NCI-H82 (cell line): ENCODE results near the gene DDN.

Experiments
- DNase-seq: peaks from one replicate; lab custom pipeline; 2025; lab: John Stamatoyannopoulos, UW

Gene DDN

DNA sequence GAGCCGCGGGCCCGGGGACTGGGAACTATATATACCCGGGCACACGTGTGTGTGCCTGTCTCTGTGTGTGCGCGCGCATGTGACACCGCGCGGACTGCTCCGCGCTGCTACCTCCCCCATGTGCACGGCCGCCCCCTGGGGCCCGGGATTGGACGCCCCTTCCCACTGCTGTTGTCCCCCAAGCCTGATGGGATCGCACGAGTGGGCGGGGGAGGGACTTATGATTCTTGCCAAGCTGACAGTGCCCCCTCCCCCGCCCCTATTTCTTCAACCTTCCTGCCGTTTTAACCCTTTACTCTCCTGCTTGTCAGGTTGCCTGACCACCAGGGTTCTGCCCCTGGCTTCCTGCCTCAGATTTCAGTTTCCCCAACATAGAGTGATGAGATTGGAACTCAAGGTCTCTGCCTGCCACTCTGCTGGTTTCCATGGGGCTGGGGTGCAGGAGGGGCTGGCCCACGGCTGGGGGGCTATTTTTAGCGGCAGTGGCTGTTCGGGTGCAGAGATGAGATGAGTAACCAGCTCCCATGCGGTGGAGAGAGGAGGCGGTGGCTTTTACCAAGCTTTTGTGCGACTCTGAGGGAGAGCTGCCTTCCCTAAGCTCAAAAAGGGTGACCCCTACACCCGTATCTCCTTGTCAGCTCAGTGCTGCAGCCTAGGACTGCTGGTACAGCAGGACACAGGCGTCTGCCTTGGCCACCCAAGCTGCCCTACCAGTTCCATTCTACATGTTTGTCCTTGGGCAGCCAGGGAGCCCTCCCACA is at the start of gene DDN:
Gene DDN (minus strand): TSS at position 5 of the 761 bp plus-strand sequence. CDS start 88 bp downstream, outside the sequence.
- peak; percentile 98 for DNase-seq

DNA sequence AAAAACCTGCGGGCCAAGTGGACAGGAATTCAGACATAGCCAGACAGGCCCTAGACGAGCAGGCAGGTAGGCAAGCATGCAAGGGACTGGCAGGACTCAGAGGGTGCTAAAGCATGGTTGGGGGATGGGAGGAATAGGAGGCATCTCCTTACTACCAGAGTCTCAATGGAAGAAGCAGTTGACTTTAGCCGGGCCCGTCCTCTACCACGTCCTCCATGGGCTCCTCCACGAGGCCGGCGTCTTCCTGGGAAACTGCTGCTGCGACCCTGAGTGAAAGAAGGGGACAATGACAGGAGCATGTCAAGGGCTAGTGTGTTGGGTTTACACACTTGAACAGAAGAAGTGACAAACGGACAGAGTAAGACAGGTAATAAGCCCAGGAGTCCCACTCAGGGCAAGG is 49.8 kb upstream of the DDN start:
- DNase-seq = no peak

DNA sequence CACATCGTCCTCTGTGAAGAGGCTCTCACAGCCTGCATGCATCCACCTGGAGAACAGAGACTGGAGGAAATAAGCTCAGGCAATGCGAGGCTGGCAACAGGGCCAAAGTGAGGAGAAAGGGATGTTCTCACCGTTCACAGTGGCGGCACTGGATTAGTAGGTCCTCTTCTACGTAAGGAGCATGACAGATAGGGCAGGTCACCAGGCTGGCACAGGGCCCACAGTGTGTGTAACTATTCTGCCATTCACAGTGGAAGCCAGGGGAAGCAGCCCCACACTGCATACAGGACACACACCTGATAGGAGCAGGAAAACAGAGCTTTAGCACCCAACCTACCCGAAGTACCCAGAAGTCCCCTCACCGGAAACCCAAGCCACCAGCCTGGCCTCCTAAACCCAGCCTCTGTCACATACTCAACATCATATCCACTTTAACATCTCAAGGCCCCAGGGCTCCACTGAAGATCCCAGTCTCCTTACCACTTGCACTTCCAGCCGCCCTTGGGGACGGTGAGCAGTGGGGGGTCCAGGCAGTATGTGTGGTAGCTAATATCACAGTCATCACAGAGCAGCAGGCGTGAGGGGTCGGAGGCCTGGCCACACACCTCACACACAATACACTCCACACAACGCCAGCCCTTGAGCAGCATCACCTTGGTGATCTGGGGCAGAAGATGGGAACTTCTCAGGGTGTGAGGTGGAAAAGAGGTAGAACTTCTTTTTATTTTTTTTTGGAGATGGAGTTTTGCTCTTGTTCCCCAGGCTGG is 47.1 kb upstream of the DDN start:
- no peak for DNase-seq

DNA sequence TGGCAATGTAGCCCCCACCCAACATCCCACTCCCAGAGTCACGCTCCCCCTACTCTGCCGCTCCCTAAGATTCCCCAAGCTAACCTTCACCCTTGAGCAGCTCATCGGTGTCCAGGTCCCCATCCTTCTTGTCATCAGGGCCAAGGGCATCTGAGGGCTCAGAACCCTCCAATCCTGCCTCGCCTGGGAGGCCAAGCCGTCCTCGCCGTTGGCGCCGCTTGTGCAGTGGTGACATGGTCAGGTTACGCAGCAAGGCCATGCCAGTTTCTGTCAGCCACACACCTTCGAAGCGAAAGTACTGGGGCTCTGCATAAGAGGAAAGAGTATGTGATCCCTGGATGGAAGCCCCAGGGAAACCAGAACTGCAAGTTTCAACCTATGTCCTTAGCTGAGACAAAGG is 45.5 kb upstream of the DDN start:
- no peak for DNase-seq

DNA sequence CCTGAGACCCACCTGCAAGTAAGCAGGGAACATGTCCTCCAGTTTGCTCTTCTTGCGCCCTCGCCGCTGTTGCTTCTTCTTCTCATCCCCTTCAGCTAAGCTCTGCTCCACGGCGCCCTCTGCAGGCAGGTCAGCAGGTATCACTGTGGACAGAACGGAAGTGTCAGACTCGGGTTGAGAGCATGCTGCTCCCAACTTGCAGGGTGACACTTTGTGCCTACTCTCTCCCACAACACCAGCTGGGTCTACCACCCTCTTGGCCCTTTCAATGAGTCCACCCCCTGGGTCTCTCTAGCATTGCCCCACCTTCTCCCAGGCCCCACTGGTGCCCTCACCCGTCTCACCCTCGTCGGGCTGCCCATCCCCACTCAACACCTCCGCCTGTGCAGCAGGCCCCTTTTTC is 44.7 kb upstream of the DDN start:
- peak; percentile 82 for DNase-seq

DNA sequence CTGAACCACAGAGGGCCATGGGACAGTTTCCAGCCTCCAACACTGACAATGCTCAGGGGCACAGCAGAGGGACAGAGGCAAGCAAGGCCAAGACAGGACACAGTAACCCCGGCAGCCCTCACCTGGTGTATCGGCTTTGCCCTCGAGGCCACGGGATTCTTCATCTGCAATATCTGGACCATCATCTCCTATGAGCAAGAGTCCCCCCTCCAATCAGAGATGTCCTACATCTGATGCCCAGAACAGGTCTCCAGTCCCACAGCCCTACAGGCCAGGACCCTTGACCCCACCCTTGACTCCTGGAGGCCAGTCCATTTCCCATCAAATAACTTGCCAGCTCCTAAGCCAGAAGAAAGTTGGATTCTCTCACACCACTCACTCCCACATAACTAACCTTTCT is 44.1 kb upstream of the DDN start:
- DNase-seq = no peak

DNA sequence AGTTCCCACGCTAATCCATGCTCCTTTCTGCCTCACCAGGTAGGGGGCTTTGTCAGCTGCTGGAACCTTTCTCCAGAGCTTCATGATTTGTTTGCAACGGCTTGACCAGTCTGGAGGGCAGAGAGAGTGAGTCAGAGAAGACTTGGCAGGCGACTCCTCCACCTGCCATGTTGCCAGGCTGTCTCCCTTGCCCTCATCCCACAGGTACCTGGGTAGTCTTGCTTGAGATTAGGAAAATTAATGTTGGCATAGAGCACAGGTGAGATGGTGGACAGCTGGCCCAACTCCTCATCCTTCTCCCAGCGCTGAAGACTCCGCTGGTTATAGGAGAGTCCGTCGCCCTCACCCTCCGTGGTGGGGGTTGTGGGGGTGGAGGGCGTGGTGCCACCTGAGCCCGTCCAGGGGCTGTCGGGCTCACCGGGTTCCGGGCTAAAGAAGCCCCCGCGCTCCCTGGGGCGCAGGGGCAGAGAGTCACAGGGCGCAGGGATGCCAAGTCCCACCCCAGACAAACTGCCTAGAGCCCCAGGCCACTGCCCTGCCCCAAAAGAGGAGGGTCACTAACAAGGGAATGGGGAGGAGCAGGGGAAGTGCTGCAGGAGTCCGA is 42.8 kb upstream of the DDN start:
- no peak for DNase-seq

DNA sequence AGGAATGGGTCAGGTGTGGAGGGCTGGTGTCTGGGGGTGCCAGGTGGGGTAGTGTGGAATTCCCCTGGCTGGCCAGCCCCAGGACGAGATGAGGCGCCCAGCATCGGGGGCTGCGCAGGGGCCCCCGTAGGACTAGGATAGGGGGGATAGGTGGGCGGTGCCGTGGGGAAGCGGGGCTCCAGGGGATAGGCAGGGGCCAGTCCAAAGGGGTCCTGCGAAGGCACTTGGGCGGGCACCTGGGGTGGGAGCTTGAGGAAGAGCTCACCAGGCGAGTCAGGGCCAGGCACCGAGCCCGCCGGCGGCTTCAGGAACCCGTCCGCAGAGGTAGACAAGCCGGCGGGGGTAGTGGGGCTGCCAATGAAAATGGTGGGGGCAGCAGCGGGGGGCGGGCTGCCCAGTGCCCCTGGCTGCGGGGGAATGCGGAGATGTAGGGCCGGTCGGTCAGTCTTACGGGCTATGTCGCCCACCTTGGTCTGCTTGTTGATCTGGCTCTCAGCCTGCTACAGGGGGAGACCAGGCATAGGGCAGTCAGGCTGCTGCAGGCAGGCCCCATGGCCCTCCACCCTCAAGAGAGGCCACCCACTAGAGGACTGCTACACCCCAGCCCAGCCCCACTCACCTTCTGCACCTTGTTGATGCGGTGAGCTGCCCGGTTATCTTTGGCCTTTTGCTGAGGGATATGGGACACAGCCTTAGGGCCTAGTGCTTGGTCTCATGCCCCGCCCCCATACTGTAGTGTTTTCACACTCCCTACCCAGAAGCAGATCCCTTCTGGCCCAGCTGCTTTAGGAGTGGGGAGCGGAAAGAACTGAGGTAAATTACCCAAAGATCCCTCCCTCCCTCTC is 42.1 kb upstream of the DDN start:
- no peak for DNase-seq

DNA sequence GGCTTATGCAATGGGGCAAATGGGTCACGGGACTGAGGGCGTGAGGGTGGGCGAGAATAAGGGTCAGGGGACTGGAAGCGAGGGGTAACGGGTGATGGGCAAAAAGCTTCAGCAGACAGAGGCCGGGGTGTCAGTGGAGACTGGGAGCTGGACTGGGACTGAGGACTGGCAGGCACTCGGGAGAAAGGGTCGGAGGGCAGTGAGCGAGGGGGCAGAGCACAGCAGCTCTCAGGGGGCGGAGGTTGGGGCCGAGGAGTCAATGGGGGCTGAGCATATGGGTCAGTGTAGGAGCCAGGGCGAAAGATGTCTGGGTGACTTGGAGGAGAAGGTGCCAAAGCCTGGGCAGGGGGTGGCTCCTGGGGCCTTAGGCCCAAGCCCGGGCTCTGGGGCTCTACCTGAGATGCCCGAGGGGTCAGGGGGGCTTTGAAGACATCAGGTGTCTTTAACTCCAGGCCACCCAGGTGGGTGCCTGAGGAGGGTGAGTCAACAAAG is 41.2 kb upstream of the DDN start:
- no peak for DNase-seq

DNA sequence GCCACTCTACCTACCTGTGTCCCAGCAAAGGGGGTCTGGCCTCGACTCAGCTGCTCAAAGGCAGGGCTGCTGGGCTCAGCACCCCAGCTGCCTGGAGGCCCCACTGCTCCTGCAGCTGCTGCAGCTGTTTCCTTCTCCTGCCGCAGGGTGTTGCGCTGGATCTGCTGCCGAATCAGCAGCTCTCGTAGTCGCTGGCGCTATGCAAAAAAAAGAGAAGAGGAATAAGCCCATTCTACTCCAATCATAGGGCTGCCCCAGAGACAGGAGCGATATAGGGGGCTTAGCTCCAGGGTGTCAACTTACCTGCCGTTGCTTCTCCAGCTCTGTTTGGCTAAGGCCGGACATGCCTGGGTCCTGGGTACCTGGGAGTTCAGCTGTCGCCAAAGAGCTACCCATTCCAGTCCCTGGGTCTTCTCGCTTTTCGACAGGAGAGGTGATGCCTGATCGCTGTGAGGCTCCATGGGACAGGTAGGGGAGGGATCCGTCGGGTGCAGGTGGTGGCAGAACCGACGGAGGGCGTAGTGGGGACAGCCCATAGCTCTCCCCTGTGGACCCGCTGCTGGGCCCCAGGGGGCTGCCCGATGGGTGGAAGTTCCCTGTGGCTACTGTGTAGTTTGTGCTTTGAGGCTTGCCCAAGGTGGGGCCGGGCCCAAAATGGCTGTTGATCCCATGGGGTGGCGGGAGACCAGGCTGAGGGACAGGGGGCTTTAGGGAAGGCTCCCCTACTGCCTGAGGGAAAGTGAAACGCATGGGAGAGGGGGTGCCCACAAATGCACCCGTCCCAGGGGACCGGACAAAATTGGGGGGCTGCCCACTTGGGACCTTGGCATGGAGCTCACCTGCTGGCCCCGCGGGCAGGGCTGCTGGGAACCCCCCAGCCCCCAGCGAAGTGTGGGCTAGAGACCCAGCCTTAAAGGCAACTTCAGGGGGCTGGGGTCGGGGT is 40.5 kb upstream of the DDN start:
- no peak for DNase-seq

DNA sequence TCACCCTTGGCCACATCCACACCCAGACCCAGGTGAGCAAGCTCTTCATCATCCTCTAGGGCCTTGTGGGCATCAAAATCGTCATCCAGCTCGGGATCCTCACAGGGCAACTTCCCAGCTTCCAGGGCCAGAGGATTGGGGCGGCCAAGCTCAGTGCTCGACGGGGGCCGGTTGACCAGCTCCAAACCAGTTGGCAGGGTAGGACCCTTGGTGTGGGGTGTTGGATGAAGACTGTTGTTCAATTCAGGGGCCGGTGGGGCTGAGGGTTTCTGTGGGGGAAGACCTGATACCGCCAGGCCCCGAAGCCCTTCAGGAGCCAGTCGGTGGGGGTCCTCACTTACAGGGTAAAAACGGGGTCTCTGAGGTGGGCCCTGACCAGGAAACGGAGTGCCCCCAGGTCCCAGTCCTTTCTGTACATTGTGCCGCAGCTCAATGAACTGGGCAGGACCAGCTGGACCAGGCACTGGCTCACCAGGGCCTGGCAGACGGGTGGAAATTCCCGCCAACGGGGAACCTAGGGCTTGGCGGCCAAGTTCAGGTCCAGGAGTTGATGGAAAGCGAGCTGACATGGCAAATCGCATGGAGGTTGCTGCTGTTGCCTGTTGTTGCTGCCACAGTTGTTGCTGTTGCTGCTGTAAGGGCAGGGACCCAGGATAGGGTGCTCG is 39.2 kb upstream of the DDN start:
- DNase-seq = no peak

DNA sequence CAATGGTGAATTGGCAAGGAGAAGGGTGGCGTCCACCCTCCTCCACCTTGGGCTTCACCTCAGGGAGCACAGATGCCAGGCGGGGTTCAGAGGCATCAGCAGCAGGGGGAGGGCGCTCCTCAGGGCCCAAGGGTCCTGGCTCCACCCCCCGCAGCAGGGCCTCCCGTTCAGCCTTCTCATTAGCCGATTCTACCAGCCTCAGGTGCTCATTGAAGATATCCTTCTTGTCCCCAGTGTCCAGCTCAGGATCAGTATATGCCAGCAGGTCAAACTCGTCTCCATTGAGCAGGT is 38.7 kb upstream of the DDN start:
- no peak for DNase-seq

DNA sequence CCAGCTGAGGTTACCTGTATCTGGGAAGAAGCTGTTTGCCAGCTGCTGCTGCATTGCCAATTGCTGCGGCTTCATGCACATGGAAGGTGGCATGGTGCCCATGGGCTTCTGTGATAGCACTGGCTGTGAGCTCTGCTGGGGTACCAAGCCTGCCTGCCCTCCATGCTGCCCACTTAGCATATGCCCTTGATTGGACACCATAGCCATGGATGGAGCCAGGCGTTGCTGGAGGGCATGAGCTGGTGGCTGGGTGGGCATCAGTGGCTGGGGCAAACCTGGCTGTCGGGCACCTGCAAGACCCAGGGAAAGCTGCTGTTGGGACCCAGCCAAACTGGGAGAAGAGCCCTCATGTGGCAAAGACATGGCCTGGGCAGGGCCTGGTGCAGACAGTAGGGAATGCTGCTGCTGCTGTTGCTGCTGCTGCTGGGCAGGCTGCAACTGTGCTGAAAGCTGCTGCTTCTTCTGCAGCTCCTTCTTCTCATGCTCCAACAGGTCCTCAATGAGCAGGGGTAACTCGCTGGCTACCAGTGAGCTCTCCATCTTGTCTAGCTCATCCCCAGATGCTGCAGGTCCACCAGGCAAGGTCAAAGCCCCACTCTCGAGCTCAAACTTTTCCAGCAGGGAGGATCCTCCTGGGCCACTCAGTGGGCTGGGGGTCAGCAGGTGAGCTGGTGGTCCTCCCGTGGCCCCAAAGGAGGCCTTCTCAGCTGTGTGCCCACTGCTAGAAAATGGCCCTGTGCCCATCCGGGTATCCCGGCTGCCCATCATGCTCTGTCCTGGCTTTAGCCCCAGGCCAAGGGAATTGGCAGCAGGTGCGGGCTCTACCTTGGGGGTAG is 38.2 kb upstream of the DDN start:
- no peak for DNase-seq

DNA sequence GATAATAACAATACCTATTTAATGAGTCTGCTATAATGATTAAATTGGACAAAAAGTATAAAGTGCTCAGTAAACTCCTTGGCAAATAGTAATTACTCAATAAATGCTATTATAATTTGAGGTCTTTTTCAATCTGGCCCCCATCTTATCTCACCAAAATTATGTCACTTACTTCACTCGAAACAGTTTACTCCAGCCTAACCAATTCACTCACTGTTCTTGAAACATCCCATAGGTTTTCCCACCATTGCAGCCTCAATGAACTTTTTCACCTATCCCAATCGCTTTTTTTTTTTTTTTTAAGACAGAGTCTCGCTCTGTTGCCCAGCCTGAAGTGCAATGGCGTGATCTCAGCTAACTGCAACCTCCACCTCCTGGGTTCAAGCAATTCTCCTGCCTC is 36.9 kb upstream of the DDN start:
- no peak for DNase-seq

DNA sequence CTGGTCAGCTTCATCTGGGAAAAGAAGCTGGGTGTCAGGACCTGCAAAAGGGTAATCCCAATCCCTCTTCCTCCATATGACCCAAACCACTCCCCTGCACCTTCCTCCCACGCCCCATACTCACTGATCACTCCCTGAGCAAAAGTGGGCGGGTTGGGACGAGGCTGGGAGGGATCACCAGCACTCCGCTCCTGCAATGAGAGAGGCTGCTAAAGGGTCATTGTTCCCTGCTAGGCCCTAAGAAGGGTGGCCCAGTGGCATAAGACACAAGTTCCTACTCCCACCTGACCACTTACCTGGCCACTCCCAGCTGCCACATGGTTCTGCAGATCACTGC is 35.1 kb upstream of the DDN start:
- DNase-seq = no peak

DNA sequence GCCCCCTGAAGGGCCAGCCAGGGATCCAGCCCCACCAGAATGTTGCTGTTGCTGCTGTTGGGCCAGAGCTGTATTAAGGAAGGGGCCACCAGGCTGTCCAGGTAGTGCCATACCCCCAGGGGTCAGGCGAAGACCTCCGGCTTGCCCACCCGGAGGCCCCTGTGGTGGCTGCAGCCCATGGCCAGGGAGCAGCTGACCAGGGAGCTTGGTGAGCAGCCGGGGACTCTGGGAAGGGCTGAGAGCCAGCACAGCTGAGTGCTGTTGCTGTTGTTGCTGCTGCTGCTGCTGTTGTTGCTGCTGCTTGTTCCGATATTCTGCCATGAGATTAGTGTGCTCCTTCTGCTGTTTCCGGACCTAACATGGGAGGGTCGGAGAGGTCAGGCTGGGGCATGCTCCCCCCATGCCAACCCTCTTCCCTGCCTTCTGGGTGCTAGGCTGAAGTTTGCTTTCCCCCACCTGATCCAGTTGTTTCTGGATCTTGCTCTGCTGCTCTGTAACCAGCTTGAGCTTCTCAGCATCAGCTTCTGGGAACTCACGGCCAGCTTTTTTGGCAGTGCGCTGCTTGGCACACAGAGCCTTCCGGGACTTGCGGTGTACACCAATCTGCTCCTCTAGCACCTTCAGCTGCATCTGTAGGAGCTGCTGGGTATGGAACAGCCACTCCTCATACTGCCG is 34.6 kb upstream of the DDN start:
- no peak for DNase-seq

DNA sequence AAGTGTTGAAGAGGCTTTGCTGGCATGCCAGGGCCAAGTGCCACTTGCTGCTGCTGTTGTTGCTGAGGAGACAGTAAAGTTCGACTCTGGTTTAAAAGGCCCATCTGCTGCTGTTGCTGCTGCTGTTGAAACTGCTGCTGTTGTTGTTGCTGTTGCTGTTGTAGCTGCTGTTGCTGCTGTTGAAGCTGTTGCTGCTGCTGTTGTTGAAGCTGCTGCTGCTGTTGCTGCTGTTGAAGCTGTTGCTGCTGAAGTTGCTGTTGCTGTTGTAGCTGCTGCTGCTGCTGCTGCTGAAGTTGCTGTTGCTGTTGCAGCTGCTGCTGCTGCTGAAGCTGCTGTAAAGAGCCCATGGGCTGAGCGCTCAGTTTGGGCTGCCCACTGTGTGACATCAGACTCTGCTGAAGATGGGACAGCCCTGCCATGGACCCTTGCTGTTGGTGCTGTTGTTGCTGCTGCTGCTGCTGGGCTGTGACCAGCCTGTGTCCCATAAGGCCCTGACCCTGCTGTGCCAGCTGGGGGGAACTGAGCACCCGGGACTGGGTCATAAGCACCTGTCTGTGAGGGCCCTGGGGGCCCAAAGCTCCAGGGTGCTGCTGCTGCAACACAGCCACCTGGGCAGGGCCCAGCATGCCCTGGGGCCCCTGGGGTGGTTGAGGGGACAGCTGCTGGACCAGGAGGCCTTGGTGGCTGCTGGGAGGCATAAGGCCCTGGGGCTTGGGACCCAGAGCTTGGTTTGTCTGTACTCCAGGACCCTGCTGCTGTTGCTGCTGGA is 33.7 kb upstream of the DDN start:
- DNase-seq = no peak

DNA sequence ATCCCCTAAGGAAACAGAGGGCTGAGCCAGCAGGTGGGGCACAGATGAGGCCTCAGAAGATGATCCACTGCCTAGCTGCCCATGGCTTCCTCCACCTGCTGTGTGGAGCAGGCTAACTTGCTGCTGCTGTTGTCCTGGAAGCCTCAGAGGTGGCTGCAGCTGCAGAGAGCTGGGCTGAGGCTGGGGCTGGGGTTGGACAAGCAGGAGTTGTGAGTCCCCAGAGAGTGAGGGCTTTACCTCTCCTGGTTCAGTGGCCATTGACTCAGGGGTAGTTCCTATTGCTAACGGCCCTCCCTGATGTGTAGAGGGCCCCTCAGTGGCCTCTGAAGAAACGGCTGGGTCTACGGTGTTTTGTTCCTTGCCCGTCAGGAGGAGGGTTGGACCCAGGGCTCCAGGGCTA is 33.1 kb upstream of the DDN start:
- no peak for DNase-seq
